Activated CD4-positive, alpha-beta memory T cell treated with anti-CD3 and anti-CD28 coated beads, Interleukin-2, amount 10 ng/mL, durations not matched to agents 7 days and 5 days (primary cell): ENCODE results near the gene GIPR. TPM values are rescaled to one million over a fixed set of nuclear protein-coding genes. Genes with fewer than 3 reads are reported as not detected.

Source experiments
- CTCF ChIA-PET: fragments of 350-600 bp; sonication (Branson Sonifier 250); formaldehyde crosslinking; loops from one replicate; lab custom pipeline; 2021; ENCODE audit warnings: antibody characterized with exemption, inconsistent platforms; lab: Charles Lee
- POLR2A ChIA-PET: fragments of 350-600 bp; sonication (Branson Sonifier 250); formaldehyde crosslinking; loops from one replicate; lab custom pipeline; 2021; ENCODE audit warnings: antibody characterized with exemption; lab: Charles Lee
- DNase-seq: peaks from one replicate; pipeline ENCODE4 v3.0.0-alpha.2; 2020
- H3K27ac Mint-ChIP-seq: one replicate; pipeline ENCODE4 v1.8.0; 2021; ENCODE audit warnings: mild to moderate bottlenecking, mixed read lengths
- H3K27me3 Mint-ChIP-seq: one replicate; pipeline ENCODE4 v1.8.0; 2021; ENCODE audit warnings: mixed read lengths
- H3K36me3 Mint-ChIP-seq: one replicate; pipeline ENCODE4 v1.8.0; 2021; ENCODE audit warnings: low read depth, mixed read lengths
- H3K4me1 Mint-ChIP-seq: one replicate; pipeline ENCODE4 v1.8.0; 2021; ENCODE audit warnings: mixed read lengths
- H3K4me3 Mint-ChIP-seq: one replicate; pipeline ENCODE4 v1.8.0; 2021; ENCODE audit warnings: mild to moderate bottlenecking, mixed read lengths
- H3K9me3 Mint-ChIP-seq: one replicate; pipeline ENCODE4 v1.8.0; 2021; ENCODE audit warnings: mixed read lengths
- total RNA-seq, 2 experiments: library from RNA; stranded (reverse); gene quantifications; one replicate each; pipeline ENCODE4 v1.2.3, GENCODE V29; 2021

Gene GIPR
- total RNA-seq, 2 experiments from 2014 or later, result 11.4 to 12.3 TPM

- CTCF ChIA-PET, result interaction anchor here (0.9 to 4.5 kb wide), 10 partner anchors 26 to 200 kb away, joined by 3 to 41 read pairs (median 6); partner anchors contain the start of genes QPCTL and SNRPD2
- peak within 1 kb of the TSS; percentile 100 for H3K27ac Mint-ChIP-seq
- no peaks in the 10 kb centered on the region for H3K9me3 Mint-ChIP-seq
- H3K27me3 Mint-ChIP-seq, result no peaks in the 10 kb centered on the region
- peak; percentile 73 for DNase-seq
- POLR2A ChIA-PET, result interaction anchor here (3.1 to 5.8 kb wide), 3 partner anchors 8 to 55 kb away, joined by 8 to 85 read pairs (median 21); partner anchors contain the start of gene OPA3
- peaks cover 56% of the 10 kb centered on the region for H3K4me1 Mint-ChIP-seq
- peaks cover 16% of the 10 kb centered on the region for H3K36me3 Mint-ChIP-seq
- H3K4me3 Mint-ChIP-seq, result peak within 1 kb of the TSS; percentile 97
Observed at GRCh38 chr19:45638930-45639729, 28.9 kb upstream of the GIPR start, which contains the start of gene EML2. Gene EML2, minus strand, starts transcription at chr19:45639397. Its CDS starts 21 bp downstream, at chr19:45639376.

- peak overlapping the region; percentile 100 for H3K27ac Mint-ChIP-seq
- peak overlapping the region; percentile 79 for H3K4me3 Mint-ChIP-seq
- H3K36me3 Mint-ChIP-seq, result peaks cover 16% of the 10 kb centered on the region
- DNase-seq, result peak; percentile 73
- ChIA-PET POLR2A (interaction anchor here (0.8 to 5.8 kb wide), 21 partner anchors 10 to 888 kb away, joined by 3 to 85 read pairs (median 7); partner anchors contain the start of genes OPA3, QPCTL, SNRPD2 and TRAPPC6A), CTCF (interaction anchor here (0.7 to 4.5 kb wide), 25 partner anchors 10 to 201 kb away, joined by 3 to 41 read pairs (median 10); partner anchors contain the start of genes GIPR, OPA3, QPCTL and SNRPD2)
- peaks cover 66% of the 10 kb centered on the region for H3K4me1 Mint-ChIP-seq
- H3K9me3 Mint-ChIP-seq, result no peaks in the 10 kb centered on the region
- H3K27me3 Mint-ChIP-seq, result no peaks in the 10 kb centered on the region
Observed at GRCh38 chr19:45640849-45641273, 27.2 kb upstream of the GIPR start.

- ChIA-PET POLR2A (interaction anchor here (0.5 to 5.8 kb wide), 36 partner anchors 11 to 888 kb away, joined by 3 to 85 read pairs (median 4); partner anchors contain the start of genes OPA3, PPM1N, QPCTL and RTN2), CTCF (interaction anchor here (0.6 to 4.5 kb wide), 40 partner anchors 7 to 1864 kb away, joined by 3 to 41 read pairs (median 5); partner anchors contain the start of genes ERCC2, GIPR, OPA3 and QPCTL)
- peak overlapping the region; percentile 79 for H3K4me3 Mint-ChIP-seq
- peak; percentile 94 for DNase-seq
- peak overlapping the region; percentile 100 for H3K27ac Mint-ChIP-seq
- no peaks in the 10 kb centered on the region for H3K9me3 Mint-ChIP-seq
- H3K36me3 Mint-ChIP-seq, result peaks cover 12% of the 10 kb centered on the region
- H3K4me1 Mint-ChIP-seq, result peaks cover 68% of the 10 kb centered on the region
- no peaks in the 10 kb centered on the region for H3K27me3 Mint-ChIP-seq
Observed at GRCh38 chr19:45641274-45642105, 26.5 kb upstream of the GIPR start.

- no peaks in the 10 kb centered on the region for H3K27me3 Mint-ChIP-seq
- H3K9me3 Mint-ChIP-seq, result no peaks in the 10 kb centered on the region
- POLR2A ChIA-PET, result interaction anchor here (1.0 to 5.8 kb wide), 13 partner anchors 9 to 465 kb away, joined by 3 to 85 read pairs (median 8); partner anchors contain the start of genes BLOC1S3, PPM1N, RTN2 and TRAPPC6A
- CTCF ChIA-PET, result interaction anchor here (0.7 to 4.5 kb wide), 24 partner anchors 12 to 350 kb away, joined by 3 to 41 read pairs (median 9); partner anchors contain the start of genes GIPR, OPA3, QPCTL and SNRPD2
- H3K4me1 Mint-ChIP-seq, result peaks cover 62% of the 10 kb centered on the region
- peaks cover 12% of the 10 kb centered on the region for H3K36me3 Mint-ChIP-seq
- H3K4me3 Mint-ChIP-seq, result peak overlapping the region; percentile 64
- peak; percentile 90 for DNase-seq
- peak overlapping the region; percentile 100 for H3K27ac Mint-ChIP-seq
Observed at GRCh38 chr19:45643024-45643926, 24.7 kb upstream of the GIPR start.

- peak overlapping the region; percentile 21 for H3K4me3 Mint-ChIP-seq
- H3K4me1 Mint-ChIP-seq, result peaks cover 55% of the 10 kb centered on the region
- no peak for DNase-seq
- peaks cover 6% of the 10 kb centered on the region for H3K36me3 Mint-ChIP-seq
- no peak overlapping the region for H3K27ac Mint-ChIP-seq
- no peaks in the 10 kb centered on the region for H3K27me3 Mint-ChIP-seq
- H3K9me3 Mint-ChIP-seq, result no peaks in the 10 kb centered on the region
- CTCF ChIA-PET, result interaction anchor here (0.7 to 3.9 kb wide), 8 partner anchors 30 to 205 kb away, joined by 3 to 36 read pairs (median 6); no protein-coding TSS in a partner anchor
- POLR2A ChIA-PET, result interaction anchor here (1.0 to 5.8 kb wide), 2 partner anchors 10 to 28 kb away, joined by 3 to 85 read pairs; no protein-coding TSS in a partner anchor
Observed at GRCh38 chr19:45643927-45644771, 23.9 kb upstream of the GIPR start.

GRCh38 chr19:45645068-45645630 lies 22.9 kb upstream of the GIPR start:
- Mint-ChIP-seq H3K4me1 (peaks cover 49% of the 10 kb centered on the region), H3K4me3 (peak overlapping the region; percentile 80), H3K36me3 (peaks cover 6% of the 10 kb centered on the region), H3K27me3 (no peaks in the 10 kb centered on the region), H3K27ac (peak overlapping the region; percentile 70), H3K9me3 (no peaks in the 10 kb centered on the region)
- ChIA-PET CTCF (interaction anchor here (0.8 to 1.5 kb wide), 8 partner anchors 31 to 257 kb away, joined by 3 to 19 read pairs (median 4); partner anchors contain the start of gene MYPOP), POLR2A (interaction anchor here (0.9 to 1.6 kb wide), 7 partner anchors 23 to 467 kb away, joined by 3 to 5 read pairs (median 4); partner anchors contain the start of genes BLOC1S3, GIPR and TRAPPC6A)
- DNase-seq, result no peak

- Mint-ChIP-seq H3K36me3 (peaks cover 5% of the 10 kb centered on the region), H3K27ac (peak overlapping the region; percentile 70), H3K4me1 (peaks cover 46% of the 10 kb centered on the region), H3K4me3 (peak overlapping the region; percentile 80), H3K9me3 (no peaks in the 10 kb centered on the region), H3K27me3 (no peaks in the 10 kb centered on the region)
- ChIA-PET CTCF (interaction anchor here (0.8 to 1.5 kb wide), 10 partner anchors 32 to 257 kb away, joined by 3 to 19 read pairs (median 3); partner anchors contain the start of gene MYPOP), POLR2A (interaction anchor here (0.9 to 1.6 kb wide), 8 partner anchors 22 to 468 kb away, joined by 3 to 5 read pairs (median 4); partner anchors contain the start of genes BLOC1S3, GIPR and TRAPPC6A)
- peak; percentile 88 for DNase-seq
Observed at GRCh38 chr19:45645631-45646344, 22.2 kb upstream of the GIPR start.

GRCh38 chr19:45646345-45646698 lies 21.7 kb upstream of the GIPR start:
- ChIA-PET POLR2A (interaction anchor here (0.9 to 1.6 kb wide), 5 partner anchors 119 to 468 kb away, joined by 3 to 5 read pairs (median 3); partner anchors contain the start of genes BLOC1S3 and TRAPPC6A), CTCF (interaction anchor here (0.8 to 1.5 kb wide), 10 partner anchors 32 to 256 kb away, joined by 3 to 19 read pairs (median 3); partner anchors contain the start of gene MYPOP)
- Mint-ChIP-seq H3K36me3 (no peaks in the 10 kb centered on the region), H3K27ac (peak overlapping the region; percentile 70), H3K4me3 (peak overlapping the region; percentile 80), H3K9me3 (no peaks in the 10 kb centered on the region), H3K4me1 (peaks cover 41% of the 10 kb centered on the region), H3K27me3 (no peaks in the 10 kb centered on the region)
- no peak for DNase-seq

GRCh38 chr19:45650722-45651121 lies 17.3 kb upstream of the GIPR start:
- Mint-ChIP-seq H3K27ac (no peak overlapping the region), H3K4me1 (peaks cover 8% of the 10 kb centered on the region), H3K4me3 (no peak overlapping the region), H3K27me3 (no peaks in the 10 kb centered on the region), H3K9me3 (no peaks in the 10 kb centered on the region), H3K36me3 (no peaks in the 10 kb centered on the region)
- no peak for DNase-seq
- CTCF ChIA-PET, result interaction anchor here (0.7 to 1.4 kb wide), 3 partner anchors 41 to 236 kb away, joined by 3 to 4 read pairs (median 3); partner anchors contain the start of gene SNRPD2
- POLR2A ChIA-PET, result no interaction called here
